Activated CD8-positive, alpha-beta memory T cell treated with anti-CD3 and anti-CD28 coated beads, Interleukin-2, amount 50 U/mL, for 24 hours (primary cell): Measurements from ENCODE around the gene ADGRV1.

Experiments
- DNase-seq: peaks from one replicate; pipeline ENCODE4 v3.0.0-alpha.2; 2020; ENCODE audit errors: extremely low read depth

The ADGRV1 gene, protein sequence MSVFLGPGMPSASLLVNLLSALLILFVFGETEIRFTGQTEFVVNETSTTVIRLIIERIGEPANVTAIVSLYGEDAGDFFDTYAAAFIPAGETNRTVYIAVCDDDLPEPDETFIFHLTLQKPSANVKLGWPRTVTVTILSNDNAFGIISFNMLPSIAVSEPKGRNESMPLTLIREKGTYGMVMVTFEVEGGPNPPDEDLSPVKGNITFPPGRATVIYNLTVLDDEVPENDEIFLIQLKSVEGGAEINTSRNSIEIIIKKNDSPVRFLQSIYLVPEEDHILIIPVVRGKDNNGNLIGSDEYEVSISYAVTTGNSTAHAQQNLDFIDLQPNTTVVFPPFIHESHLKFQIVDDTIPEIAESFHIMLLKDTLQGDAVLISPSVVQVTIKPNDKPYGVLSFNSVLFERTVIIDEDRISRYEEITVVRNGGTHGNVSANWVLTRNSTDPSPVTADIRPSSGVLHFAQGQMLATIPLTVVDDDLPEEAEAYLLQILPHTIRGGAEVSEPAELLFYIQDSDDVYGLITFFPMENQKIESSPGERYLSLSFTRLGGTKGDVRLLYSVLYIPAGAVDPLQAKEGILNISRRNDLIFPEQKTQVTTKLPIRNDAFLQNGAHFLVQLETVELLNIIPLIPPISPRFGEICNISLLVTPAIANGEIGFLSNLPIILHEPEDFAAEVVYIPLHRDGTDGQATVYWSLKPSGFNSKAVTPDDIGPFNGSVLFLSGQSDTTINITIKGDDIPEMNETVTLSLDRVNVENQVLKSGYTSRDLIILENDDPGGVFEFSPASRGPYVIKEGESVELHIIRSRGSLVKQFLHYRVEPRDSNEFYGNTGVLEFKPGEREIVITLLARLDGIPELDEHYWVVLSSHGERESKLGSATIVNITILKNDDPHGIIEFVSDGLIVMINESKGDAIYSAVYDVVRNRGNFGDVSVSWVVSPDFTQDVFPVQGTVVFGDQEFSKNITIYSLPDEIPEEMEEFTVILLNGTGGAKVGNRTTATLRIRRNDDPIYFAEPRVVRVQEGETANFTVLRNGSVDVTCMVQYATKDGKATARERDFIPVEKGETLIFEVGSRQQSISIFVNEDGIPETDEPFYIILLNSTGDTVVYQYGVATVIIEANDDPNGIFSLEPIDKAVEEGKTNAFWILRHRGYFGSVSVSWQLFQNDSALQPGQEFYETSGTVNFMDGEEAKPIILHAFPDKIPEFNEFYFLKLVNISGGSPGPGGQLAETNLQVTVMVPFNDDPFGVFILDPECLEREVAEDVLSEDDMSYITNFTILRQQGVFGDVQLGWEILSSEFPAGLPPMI (N-terminal part only)

DNA sequence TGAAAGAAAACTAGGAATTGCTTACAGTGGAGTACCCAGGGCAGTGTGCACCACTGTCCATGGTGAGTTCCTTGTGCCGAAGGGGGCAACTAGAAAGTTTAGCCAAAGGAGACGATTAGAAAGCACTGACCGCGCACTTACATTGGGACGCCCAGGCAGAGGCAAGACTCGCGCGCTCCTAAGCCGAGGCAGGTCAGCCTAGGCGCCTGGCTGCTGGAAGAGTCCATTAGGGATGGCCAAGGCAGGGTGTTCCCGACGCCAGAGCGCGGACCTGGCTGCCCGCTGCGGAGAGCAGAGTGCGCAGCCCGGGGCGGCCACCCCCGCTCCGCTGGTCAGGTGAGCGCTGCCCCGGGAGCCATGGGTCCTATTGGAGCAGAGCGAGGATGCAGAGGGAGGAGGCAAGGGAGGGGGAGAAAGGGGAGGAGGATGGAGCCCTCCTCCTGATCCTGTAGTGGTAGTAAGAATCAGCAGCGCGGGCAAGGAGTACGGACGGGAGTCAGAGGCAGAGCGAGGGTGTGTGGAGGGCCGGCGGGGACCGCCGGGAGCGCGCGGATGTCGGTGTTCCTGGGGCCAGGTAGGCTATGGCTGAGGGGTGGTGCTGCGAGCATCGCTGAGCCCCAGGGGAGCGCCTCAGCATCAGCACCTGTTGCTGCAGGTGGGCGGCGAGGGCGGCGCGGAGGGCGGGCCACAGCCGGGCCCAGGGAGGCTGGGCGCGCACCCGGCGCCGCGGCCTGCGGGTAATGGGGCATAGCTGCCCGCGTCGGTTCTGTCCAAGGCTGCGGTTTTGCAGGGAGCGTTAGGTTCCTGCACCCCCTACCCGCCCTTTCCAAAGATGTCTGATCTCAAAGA is at the start of gene ADGRV1:
TSS of gene ADGRV1 (plus strand) at position 454 of the 849 bp plus-strand sequence. CDS start at position 553, 99 bp downstream.
- no peak for DNase-seq

DNA sequence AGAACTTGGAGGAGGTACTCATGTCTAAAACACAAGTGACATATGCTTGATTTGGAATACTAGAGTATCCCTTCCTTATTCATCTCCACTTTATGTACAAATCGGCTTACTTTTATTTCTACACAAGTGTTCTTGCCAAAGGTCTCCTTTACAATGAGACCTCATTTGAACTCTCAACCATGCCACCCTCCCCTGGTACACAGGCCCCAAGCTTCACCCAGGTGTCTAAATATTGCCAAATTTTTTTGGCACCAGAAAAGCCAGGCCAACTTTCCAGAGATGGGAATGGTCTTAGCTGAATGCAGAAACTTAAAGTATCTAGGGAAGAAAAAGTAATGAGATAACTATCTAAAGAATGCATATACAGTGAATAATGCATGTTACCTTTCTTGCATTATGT is 48.2 kb upstream of the ADGRV1 start:
- no peak for DNase-seq

DNA sequence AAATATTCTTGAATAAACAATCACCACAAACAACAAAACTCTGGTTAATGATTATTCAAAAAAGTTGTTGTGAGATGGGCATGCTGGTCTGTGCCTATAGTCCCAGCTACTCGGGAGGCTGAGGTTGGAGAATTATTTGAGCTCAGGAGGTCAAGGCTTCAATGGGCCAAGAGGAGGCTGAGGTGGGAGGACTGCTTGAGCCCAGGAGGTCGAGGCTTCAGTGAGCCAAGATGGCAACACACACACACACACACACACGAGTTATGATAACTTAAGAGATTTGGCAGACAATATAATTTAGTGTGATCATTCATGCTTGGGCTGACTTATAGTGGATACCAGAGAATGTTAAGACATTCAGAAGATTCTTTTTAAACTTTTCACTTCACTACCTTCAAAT is 44.1 kb upstream of the ADGRV1 start:
- no peak for DNase-seq

DNA sequence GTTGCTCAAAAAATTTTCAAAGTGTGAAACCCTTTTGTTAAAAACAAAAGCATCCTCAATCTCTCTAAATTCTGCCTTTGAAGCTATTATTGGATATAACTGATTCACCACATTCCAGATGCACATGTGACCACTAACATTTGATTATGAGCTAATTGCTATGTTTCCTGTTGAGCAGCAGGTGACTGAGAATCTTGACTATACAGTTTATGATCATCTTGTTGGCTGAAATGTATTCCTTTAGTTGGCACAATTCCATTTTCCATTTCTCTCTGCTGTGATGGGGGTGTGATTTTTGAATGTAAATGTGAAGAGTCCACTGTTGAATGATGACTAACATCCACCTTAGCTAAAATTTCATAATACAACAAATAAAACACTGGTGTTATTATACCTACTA is 39.9 kb upstream of the ADGRV1 start:
- DNase-seq, result no peak

GRCh38 chr5:90519081-90519480 is 39.5 kb upstream of the ADGRV1 start:
- no peak for DNase-seq

- DNase-seq, result no peak
Measured at GRCh38 chr5:90528601-90529193, 29.9 kb upstream of the ADGRV1 start.

GRCh38 chr5:90529194-90529938 is 29.2 kb upstream of the ADGRV1 start, which contains the start of gene LYSMD3:
LYSMD3 (minus strand) TSS chr5:90529584; CDS start chr5:90525289, 4,295 bp downstream.
- DNase-seq, result peak; percentile 92

GRCh38 chr5:90529939-90530677 is 28.5 kb upstream of the ADGRV1 start:
- peak; percentile 25 for DNase-seq

- no peak for DNase-seq
Measured at GRCh38 chr5:90530736-90531487, 27.7 kb upstream of the ADGRV1 start.

- DNase-seq, result no peak
Measured at GRCh38 chr5:90533794-90534193, 24.8 kb upstream of the ADGRV1 start.

DNA sequence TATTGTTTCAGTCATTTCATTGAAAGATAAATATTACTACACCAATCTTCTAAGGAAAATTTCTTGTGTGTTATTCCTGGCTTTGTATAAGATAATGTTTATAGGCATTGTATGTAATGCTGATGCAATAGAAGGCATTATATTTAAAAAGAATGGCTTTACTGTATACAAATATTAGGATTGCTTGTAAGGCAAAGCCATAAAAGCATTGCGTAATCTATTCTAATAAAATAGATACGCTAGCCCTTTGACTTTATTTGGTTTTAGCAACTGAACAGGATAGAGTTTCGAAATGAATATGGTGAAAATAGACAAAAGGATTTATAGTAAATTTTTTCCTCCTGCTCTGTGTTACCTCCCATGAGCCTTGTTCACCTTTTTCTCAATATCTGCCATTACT is 23.7 kb upstream of the ADGRV1 start:
- DNase-seq, result no peak

GRCh38 chr5:90542827-90543519 is 15.6 kb upstream of the ADGRV1 start:
- DNase-seq, result no peak

- DNase-seq, result no peak
Measured at GRCh38 chr5:90545511-90545910, 13.1 kb upstream of the ADGRV1 start.

GRCh38 chr5:90546216-90546837 is 12.3 kb upstream of the ADGRV1 start:
- no peak for DNase-seq

GRCh38 chr5:90547072-90547536 is 11.5 kb upstream of the ADGRV1 start:
- DNase-seq, result no peak

- DNase-seq, result no peak
Measured at GRCh38 chr5:90548069-90548593, 10.5 kb upstream of the ADGRV1 start.

GRCh38 chr5:90549223-90549622 is 9.4 kb upstream of the ADGRV1 start:
- DNase-seq, result no peak
